ENCODE results near the gene ANO5. TPM values are rescaled to one million over a fixed set of nuclear protein-coding genes. Genes with fewer than 3 reads are reported as not detected.

Gene ANO5
- total RNA-seq, 1 donor from 2014 or later = not detected

DNA sequence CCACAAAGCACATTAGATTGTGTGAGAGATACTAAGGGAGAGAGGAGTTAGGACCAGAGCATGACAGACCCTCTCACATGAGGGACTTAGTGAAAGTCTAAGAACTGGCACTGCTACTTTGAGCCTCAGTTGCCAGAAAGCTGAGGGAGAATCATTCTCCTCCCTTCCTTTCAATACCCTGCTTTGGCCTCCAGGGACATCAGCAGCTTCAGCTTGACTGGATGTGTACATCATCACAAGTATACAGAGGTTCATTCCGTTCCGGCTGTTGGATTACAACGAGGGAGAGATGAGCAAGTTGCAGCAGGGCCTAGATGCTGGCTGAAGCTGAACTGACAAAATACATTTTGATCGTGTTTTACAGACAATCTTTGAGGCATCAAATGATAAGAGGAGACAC, 15.7 kb upstream of the ANO5 start:
- H3K27me3 ChIP-seq = no peaks in the 10 kb centered on the region
- intact Hi-C loops (cut with DNase I) = no loop called here
- DNase-seq (ENCODE audit: low spot score in 2 of 2) = no peak
- H3K36me3 ChIP-seq = no peaks in the 10 kb centered on the region
- no peak overlapping the region for H3K27ac ChIP-seq
- no peaks in the 10 kb centered on the region for H3K9me3 ChIP-seq
- TF ChIP-seq CTCF (IDR thresholded peaks at IDR 0.05) = no peak
- H3K4me3 ChIP-seq = no peak overlapping the region
- no peaks in the 10 kb centered on the region for H3K4me1 ChIP-seq

- Histone ChIP-seq H3K4me1 (no peaks in the 10 kb centered on the region), H3K27ac (no peak overlapping the region), H3K4me3 (no peak overlapping the region), H3K9me3 (no peaks in the 10 kb centered on the region), H3K27me3 (no peaks in the 10 kb centered on the region), H3K36me3 (no peaks in the 10 kb centered on the region)
- TF ChIP-seq CTCF (IDR thresholded peaks at IDR 0.05) = no peak
- intact Hi-C loops (cut with DNase I) = no loop called here
- no peak for DNase-seq (ENCODE audit: low spot score in 2 of 2)
Observed at GRCh38 chr11:22179626-22180025, 13.3 kb upstream of the ANO5 start.

- TF ChIP-seq CTCF (IDR thresholded peaks at IDR 0.05) = no peak
- DNase-seq (ENCODE audit: low spot score in 2 of 2) = no peak
- Histone ChIP-seq H3K36me3 (no peaks in the 10 kb centered on the region), H3K27me3 (no peaks in the 10 kb centered on the region), H3K4me3 (no peak overlapping the region), H3K27ac (no peak overlapping the region), H3K4me1 (no peaks in the 10 kb centered on the region), H3K9me3 (no peaks in the 10 kb centered on the region)
- intact Hi-C loops (cut with DNase I) = no loop called here
Observed at GRCh38 chr11:22180131-22180530, 12.8 kb upstream of the ANO5 start.

DNA sequence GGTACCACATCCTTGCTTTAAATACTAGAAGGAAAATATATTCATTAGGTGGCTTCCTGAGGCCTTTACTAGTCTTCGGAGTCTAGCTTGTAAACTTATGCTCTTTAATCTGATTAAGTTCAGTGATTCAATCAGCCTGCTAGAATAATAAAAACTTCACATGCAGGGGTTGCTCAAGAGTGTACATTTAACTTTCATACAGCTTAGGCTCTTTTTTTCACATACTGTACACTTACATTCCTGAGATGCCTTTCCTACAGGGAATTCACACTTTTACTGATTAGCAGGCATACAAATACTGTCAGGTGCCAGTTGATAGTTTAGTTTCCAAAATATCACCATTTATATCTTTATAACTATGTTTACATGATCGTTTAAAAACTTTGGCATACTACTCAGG, 3.2 kb upstream of the ANO5 start:
- no peak overlapping the region for H3K4me3 ChIP-seq
- no peaks in the 10 kb centered on the region for H3K4me1 ChIP-seq
- H3K27me3 ChIP-seq = no peaks in the 10 kb centered on the region
- H3K36me3 ChIP-seq = no peaks in the 10 kb centered on the region
- TF ChIP-seq CTCF (IDR thresholded peaks at IDR 0.05) = no peak
- no peak for DNase-seq (ENCODE audit: low spot score in 2 of 2)
- intact Hi-C loops (cut with DNase I) = no loop called here
- no peaks in the 10 kb centered on the region for H3K9me3 ChIP-seq
- H3K27ac ChIP-seq = no peak overlapping the region

- no peaks in the 10 kb centered on the region for H3K9me3 ChIP-seq
- no peak for TF ChIP-seq CTCF (IDR thresholded peaks at IDR 0.05)
- H3K36me3 ChIP-seq = no peaks in the 10 kb centered on the region
- intact Hi-C loops (cut with DNase I) = no loop called here
- H3K4me3 ChIP-seq = no peak overlapping the region
- H3K27ac ChIP-seq = no peak overlapping the region
- no peaks in the 10 kb centered on the region for H3K27me3 ChIP-seq
- H3K4me1 ChIP-seq = no peaks in the 10 kb centered on the region
- DNase-seq (ENCODE audit: low spot score in 2 of 2) = no peak
Observed at GRCh38 chr11:22190827-22191463, 1.9 kb upstream of the ANO5 start.

GRCh38 chr11:22192289-22192641, 620 bp upstream of the ANO5 start:
- DNase-seq (ENCODE audit: low spot score in 2 of 2) = no peak

More at GRCh38 chr11:22192289-22192641, 620 bp upstream of the ANO5 start:
- peak overlapping the region; percentile 65 to 66 for H3K4me3 ChIP-seq
- no peaks in the 10 kb centered on the region for H3K27me3 ChIP-seq
- no peaks in the 10 kb centered on the region for H3K36me3 ChIP-seq
- intact Hi-C loops (cut with DNase I) = no loop called here
- no peak overlapping the region for H3K27ac ChIP-seq
- TF ChIP-seq CTCF (IDR thresholded peaks at IDR 0.05) = peak in 1 of 3 experiments; percentile 9
- H3K4me1 ChIP-seq = no peaks in the 10 kb centered on the region
- H3K9me3 ChIP-seq = no peaks in the 10 kb centered on the region
